Testis (tissue), 2 donors: ENCODE measurements around the gene COL15A1.

Experiments used
- CTCF ChIP-seq, 3 experiments: fragments of 450-650 bp in 2 of 3; fragments of 200-600 bp in 1 of 3; sonication (generic) in 1 of 3; IDR thresholded peaks; one replicate each; pipeline ENCODE4 v1.5.1; 2016 to 2019; ENCODE audit warnings: antibody characterized with exemption in 3 of 3, mild to moderate bottlenecking in 2 of 3, moderate library complexity in 1 of 3
- POLR2A ChIP-seq: fragments of 450-650 bp; IDR thresholded peaks from one replicate; pipeline ENCODE4 v1.6.1; 2017; ENCODE audit warnings: antibody characterized with exemption, mild to moderate bottlenecking, moderate library complexity

GRCh38 chr9:98994172-98995058 is 50.7 kb downstream of the COL15A1 start:
- TF ChIP-seq POLR2A (no peak), CTCF (IDR thresholded peaks at IDR 0.05) (no peak)
